Activated T-cell treated with anti-CD3 and anti-CD28 coated beads, Interleukin-2, amount 50 U/mL, for 72 hours (primary cell): Measurements from ENCODE around the gene ATXN2. TPM values are rescaled to one million over a fixed set of nuclear protein-coding genes. Genes with fewer than 3 reads are reported as not detected.
"Not testable (repeated sequence)": the region's sequence is repeated elsewhere in the genome, so short reads cannot be mapped to it uniquely, and the experiment has no call there.

Experiments used
- ATAC-seq, 2 donors: fragments of 150-1000 bp; cut with Tn5 transposase; replicated peaks in 1 of 2; 2 replicates each; pipeline ENCODE4 v1.10.0; 2021; ENCODE audit warnings: moderate library complexity in 2 of 2, mild to moderate bottlenecking in 1 of 2
- DNase-seq, 2 donors: peaks; one replicate each; pipeline ENCODE4 v3.0.0; 2021 to 2022; ENCODE audit warnings: mixed read lengths in 1 of 2
- H3K27ac Mint-ChIP-seq: one replicate; pipeline ENCODE4 v1.8.0; 2022; ENCODE audit warnings: mild to moderate bottlenecking, moderate library complexity, mixed read lengths
- H3K27me3 Mint-ChIP-seq: one replicate; pipeline ENCODE4 v1.8.0; 2022; ENCODE audit warnings: low read depth, mixed read lengths
- H3K36me3 Mint-ChIP-seq, 2 donors: one replicate each; pipeline ENCODE4 v1.8.0; 2022; ENCODE audit warnings: mixed read lengths in 2 of 2, mild to moderate bottlenecking in 1 of 2; ENCODE audit not compliant: insufficient read depth in 2 of 2
- H3K4me1 Mint-ChIP-seq: one replicate; pipeline ENCODE4 v1.8.0; 2022; ENCODE audit warnings: low read depth, mixed read lengths
- H3K4me3 Mint-ChIP-seq, 2 donors: one replicate each; pipeline ENCODE4 v1.8.0; 2022; ENCODE audit warnings: mild to moderate bottlenecking in 2 of 2, mixed read lengths in 2 of 2, moderate library complexity in 2 of 2
- H3K9me3 Mint-ChIP-seq, 2 donors: one replicate each; pipeline ENCODE4 v1.8.0; 2022; ENCODE audit warnings: mixed read lengths in 2 of 2
- total RNA-seq, 2 donors: library from RNA; stranded (reverse); gene quantifications; one replicate each; pipeline ENCODE4 v1.2.3, GENCODE V29; 2022

The ATXN2 gene
- total RNA-seq, 2 donors from 2014 or later = 45.4 to 47.9 TPM

DNA sequence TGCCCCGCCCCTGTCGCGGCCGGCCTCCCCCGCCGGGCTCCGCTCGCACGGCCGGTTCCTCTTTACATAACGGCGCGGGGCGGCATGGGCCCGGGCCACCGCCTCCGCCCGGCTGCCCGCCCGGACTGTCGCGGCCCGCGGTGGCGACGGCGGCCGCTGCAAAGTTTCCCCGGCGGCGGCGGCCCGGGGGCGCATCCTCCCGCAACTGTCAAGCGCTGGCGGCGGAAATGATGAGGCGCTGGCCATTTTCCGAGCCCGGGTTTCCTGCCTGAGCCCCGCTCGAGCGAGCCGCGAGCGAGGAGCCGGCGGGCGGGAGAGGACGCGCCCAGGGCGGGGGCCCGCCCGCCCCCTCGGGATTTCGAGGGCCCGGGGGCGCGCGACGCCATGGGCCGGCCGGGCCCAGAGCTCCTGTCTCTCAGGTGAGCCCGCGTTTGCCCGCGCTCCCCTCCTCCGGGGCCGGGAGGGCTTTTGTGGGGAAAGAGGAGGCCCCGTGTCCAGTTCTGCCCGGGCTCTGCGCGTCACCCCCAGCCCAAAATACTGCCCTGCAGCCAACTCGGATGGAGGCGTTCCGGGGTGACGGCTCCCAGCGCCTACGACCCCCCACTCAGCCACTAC is 193.1 kb downstream of the ATXN2 start, which contains the start of gene SH2B3:
Gene SH2B3, plus strand, starts transcription at position 65 of the 615 bp plus-strand sequence. CDS start 12,223 bp downstream, outside the sequence.
- Mint-ChIP-seq H3K27ac (peak within 1 kb of the TSS; percentile 95), H3K27me3 (no peaks in the 10 kb centered on the region), H3K4me3 (peak within 1 kb of the TSS; percentile 94 to 98), H3K9me3 (no peaks in the 10 kb centered on the region), H3K4me1 (peaks cover 62% of the 10 kb centered on the region), H3K36me3 (peaks cover 2 to 4% of the 10 kb centered on the region in 2 donors)
- DNase-seq = peak; percentile 88
- peak; percentile 42 to 44 for ATAC-seq

GRCh38 chr12:111405149-111405858 is 193.8 kb downstream of the ATXN2 start:
- no peaks in the 10 kb centered on the region for H3K27me3 Mint-ChIP-seq
- peak; percentile 98 to 99 for DNase-seq
- no peaks in the 10 kb centered on the region for H3K9me3 Mint-ChIP-seq
- H3K27ac Mint-ChIP-seq = peak overlapping the region; percentile 95
- ATAC-seq = peak; percentile 72 to 73
- peaks cover 2 to 4% of the 10 kb centered on the region in 2 donors for H3K36me3 Mint-ChIP-seq
- H3K4me1 Mint-ChIP-seq = peaks cover 62% of the 10 kb centered on the region
- H3K4me3 Mint-ChIP-seq = peak overlapping the region; percentile 94 to 97

DNA sequence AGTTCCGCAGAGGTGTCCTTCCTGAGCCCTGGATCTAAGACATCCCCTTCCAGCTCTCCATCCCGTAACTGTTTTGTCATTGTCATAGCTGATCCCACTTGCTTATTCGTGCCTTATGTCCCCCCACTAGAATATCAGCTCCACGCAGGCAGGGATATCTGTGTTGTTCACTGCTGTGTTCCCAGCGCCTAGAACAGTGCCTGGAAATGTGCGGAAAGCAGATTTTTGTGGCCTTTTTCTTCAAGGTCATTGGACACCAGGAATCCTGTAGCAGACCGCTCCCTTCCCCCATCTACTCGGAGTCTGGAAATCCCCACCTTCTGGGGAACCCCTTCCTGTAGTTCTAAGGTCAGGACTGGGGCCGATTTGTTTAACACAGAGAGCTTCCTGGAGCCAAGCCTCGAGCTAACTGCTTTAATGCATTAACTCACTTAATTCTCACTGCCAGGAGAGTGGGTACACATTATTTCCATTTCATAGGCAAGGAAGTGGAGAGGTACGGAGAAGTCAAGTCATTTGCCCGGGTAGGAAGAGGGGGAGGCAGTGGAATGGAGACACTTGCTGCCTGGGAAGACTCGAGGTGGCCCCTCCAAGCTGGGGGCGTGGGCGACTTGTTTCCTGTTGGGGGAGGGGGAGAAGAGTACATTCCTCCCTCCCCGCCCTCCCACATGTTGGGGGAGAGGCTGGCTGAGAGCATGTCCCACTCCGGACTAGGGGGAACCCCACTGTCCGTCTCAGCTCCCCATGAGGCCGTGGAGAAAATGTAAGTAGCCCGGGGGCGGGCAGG is 194.6 kb downstream of the ATXN2 start:
- ATAC-seq = peak; percentile 4 to 7
- H3K36me3 Mint-ChIP-seq = peaks cover 2 to 5% of the 10 kb centered on the region in 2 donors
- H3K4me3 Mint-ChIP-seq = peak overlapping the region; percentile 94 to 97
- no peaks in the 10 kb centered on the region for H3K27me3 Mint-ChIP-seq
- H3K27ac Mint-ChIP-seq = peak overlapping the region; percentile 95
- H3K9me3 Mint-ChIP-seq = peaks cover 1% of the 10 kb centered on the region in 2 donors
- DNase-seq = peak; percentile 60 to 66
- H3K4me1 Mint-ChIP-seq = peaks cover 62% of the 10 kb centered on the region

- not testable (repeated sequence) for H3K27me3 Mint-ChIP-seq, H3K9me3 Mint-ChIP-seq, H3K36me3 Mint-ChIP-seq, ATAC-seq, DNase-seq, H3K27ac Mint-ChIP-seq
- Mint-ChIP-seq H3K4me3 (peak overlapping the region; percentile 94 to 97), H3K4me1 (peaks cover 61% of the 10 kb centered on the region)
These were observed 196.7 kb downstream of the ATXN2 start for GRCh38 chr12:111402490-111402824.

Other genes with a start within 250 kb of the ATXN2 start
- 1 to 10 TPM; 1.0 to 2.2 TPM for gene PHETA1, start 230.2 kb downstream of the ATXN2 start, total RNA-seq
- gene SH2B3, start 193.4 kb downstream of the ATXN2 start, total RNA-seq = 10 to 100 TPM; 33.3 to 37.4 TPM
- gene BRAP, start 86.6 kb upstream of the ATXN2 start, total RNA-seq = 10 to 100 TPM; 20.2 to 32.1 TPM
- gene ACAD10, start 86.7 kb upstream of the ATXN2 start, total RNA-seq = 10 to 100 TPM; 32.4 to 34.5 TPM
- 10 to 100 TPM; 21.1 to 28.0 TPM for gene ALDH2, start 167.6 kb upstream of the ATXN2 start, total RNA-seq
- gene MAPKAPK5, start 242.9 kb upstream of the ATXN2 start, total RNA-seq = 10 to 100 TPM; 52.3 to 56.5 TPM